Measurements from ENCODE around the gene C1QL3. TPM values are rescaled to one million over a fixed set of nuclear protein-coding genes. Genes with fewer than 3 reads are reported as not detected.
A peak's percentile ranks its signal among the peaks of the same experiment; 100 is the strongest.

C1QL3 gene
- total RNA-seq, 1 donor from 2014 or later: 0.28 TPM

- Mint-ChIP-seq H3K9me3 (peaks cover 1% of the 10 kb centered on the region), H3K27ac (no peak overlapping the region), H3K36me3 (no peaks in the 10 kb centered on the region), H3K27me3 (ENCODE audit: insufficient read depth, low read depth) (peaks cover 41% of the 10 kb centered on the region), H3K4me3 (peak overlapping the region; percentile 86), H3K4me1 (peaks cover 7% of the 10 kb centered on the region)
- H3K9ac ChIP-seq: no peak overlapping the region
- peaks cover 59% of the 10 kb centered on the region for H3K27me3 ChIP-seq
- DNase-seq (ENCODE audit: low spot score): no peak
- H3K9me3 ChIP-seq (ENCODE audit: low read depth): no peaks in the 10 kb centered on the region
- H3K36me3 ChIP-seq: no peaks in the 10 kb centered on the region
- TF ChIP-seq EZH2 (IDR thresholded peaks at IDR 0.05) (no peak), CTCF (IDR thresholded peaks at IDR 0.05) (peak; percentile 39)
- no peak overlapping the region for H3K4me2 ChIP-seq
- H3K79me2 ChIP-seq (ENCODE audit: low read depth): no peaks in the 10 kb centered on the region
- peaks cover 29% of the 10 kb centered on the region for H3F3A ChIP-seq (ENCODE audit: low read depth)
- no peak overlapping the region for H3K27ac ChIP-seq
- peaks cover 27% of the 10 kb centered on the region for H3K4me1 ChIP-seq
- H4K20me1 ChIP-seq (ENCODE audit: low read depth): peaks cover 12% of the 10 kb centered on the region
- no peak overlapping the region for H3K4me3 ChIP-seq
- no peak overlapping the region for H2AFZ ChIP-seq (replicated peaks)
Observed at GRCh38 chr10:16518822-16519221, 2.9 kb downstream of the C1QL3 start.

- Mint-ChIP-seq H3K4me3 (no peak overlapping the region), H3K27me3 (ENCODE audit: insufficient read depth, low read depth) (no peaks in the 10 kb centered on the region), H3K9me3 (no peaks in the 10 kb centered on the region), H3K27ac (no peak overlapping the region), H3K4me1 (no peaks in the 10 kb centered on the region), H3K36me3 (no peaks in the 10 kb centered on the region)
- Histone ChIP-seq H4K20me1 (ENCODE audit: low read depth) (no peaks in the 10 kb centered on the region), H3K79me2 (ENCODE audit: low read depth) (no peaks in the 10 kb centered on the region), H3K36me3 (no peaks in the 10 kb centered on the region), H3K27me3 (no peaks in the 10 kb centered on the region), H3K4me2 (no peak overlapping the region), H3K4me3 (no peak overlapping the region), H2AFZ (replicated peaks) (no peak overlapping the region), H3K27ac (no peak overlapping the region), H3K9me3 (ENCODE audit: low read depth) (no peaks in the 10 kb centered on the region), H3K4me1 (no peaks in the 10 kb centered on the region), H3F3A (ENCODE audit: low read depth) (no peaks in the 10 kb centered on the region), H3K9ac (no peak overlapping the region)
- TF ChIP-seq EZH2 (IDR thresholded peaks at IDR 0.05): no peak
- TF ChIP-seq EZH2phosphoT487 (IDR thresholded peaks at IDR 0.05): no peak
- no peak for DNase-seq (ENCODE audit: low spot score)
Observed at GRCh38 chr10:16510843-16511242, 10.8 kb downstream of the C1QL3 start.

- no peaks in the 10 kb centered on the region for H3K27me3 ChIP-seq
- no peak overlapping the region for H3K4me3 Mint-ChIP-seq
- no peaks in the 10 kb centered on the region for H3K9me3 ChIP-seq (ENCODE audit: low read depth)
- no peak overlapping the region for H3K4me2 ChIP-seq
- no peaks in the 10 kb centered on the region for H3K79me2 ChIP-seq (ENCODE audit: low read depth)
- no peaks in the 10 kb centered on the region for H3K9me3 Mint-ChIP-seq
- no peaks in the 10 kb centered on the region for H3K36me3 Mint-ChIP-seq
- H3K4me1 ChIP-seq: no peaks in the 10 kb centered on the region
- no peak for TF ChIP-seq EZH2 (IDR thresholded peaks at IDR 0.05)
- TF ChIP-seq CTCF (IDR thresholded peaks at IDR 0.05): no peak
- TF ChIP-seq EZH2phosphoT487 (IDR thresholded peaks at IDR 0.05): no peak
- no peak overlapping the region for H2AFZ ChIP-seq (replicated peaks)
- no peak overlapping the region for H3K9ac ChIP-seq
- H3K27me3 Mint-ChIP-seq (ENCODE audit: insufficient read depth, low read depth): no peaks in the 10 kb centered on the region
- H3K36me3 ChIP-seq: no peaks in the 10 kb centered on the region
- H4K20me1 ChIP-seq (ENCODE audit: low read depth): no peaks in the 10 kb centered on the region
- H3F3A ChIP-seq (ENCODE audit: low read depth): no peaks in the 10 kb centered on the region
- H3K4me1 Mint-ChIP-seq: no peaks in the 10 kb centered on the region
- H3K4me3 ChIP-seq: no peak overlapping the region
- no peak overlapping the region for H3K27ac Mint-ChIP-seq
- DNase-seq (ENCODE audit: low spot score): no peak
- no peak overlapping the region for H3K27ac ChIP-seq
Observed at GRCh38 chr10:16509996-16510395, 11.7 kb downstream of the C1QL3 start.

GRCh38 chr10:16505161-16505560, 16.5 kb downstream of the C1QL3 start:
- Histone ChIP-seq H3K4me2 (no peak overlapping the region), H3K79me2 (ENCODE audit: low read depth) (no peaks in the 10 kb centered on the region), H4K20me1 (ENCODE audit: low read depth) (no peaks in the 10 kb centered on the region), H3K36me3 (no peaks in the 10 kb centered on the region), H2AFZ (replicated peaks) (no peak overlapping the region), H3K27ac (no peak overlapping the region), H3K4me3 (no peak overlapping the region), H3F3A (ENCODE audit: low read depth) (no peaks in the 10 kb centered on the region), H3K4me1 (no peaks in the 10 kb centered on the region), H3K9me3 (ENCODE audit: low read depth) (no peaks in the 10 kb centered on the region), H3K9ac (no peak overlapping the region), H3K27me3 (no peaks in the 10 kb centered on the region)
- no peak overlapping the region for H3K27ac Mint-ChIP-seq
- no peaks in the 10 kb centered on the region for H3K27me3 Mint-ChIP-seq (ENCODE audit: insufficient read depth, low read depth)
- TF ChIP-seq CTCF (IDR thresholded peaks at IDR 0.05): no peak
- no peak for TF ChIP-seq EZH2 (IDR thresholded peaks at IDR 0.05)
- no peak for TF ChIP-seq EZH2phosphoT487 (IDR thresholded peaks at IDR 0.05)
- no peaks in the 10 kb centered on the region for H3K9me3 Mint-ChIP-seq
- no peak for DNase-seq (ENCODE audit: low spot score)
- H3K4me1 Mint-ChIP-seq: no peaks in the 10 kb centered on the region
- no peak overlapping the region for H3K4me3 Mint-ChIP-seq
- H3K36me3 Mint-ChIP-seq: no peaks in the 10 kb centered on the region
